ENCODE data around the gene ACVR2A.

- no peak for TF ChIP-seq POLR2A (IDR thresholded peaks at IDR 0.05)
- TF ChIP-seq, protein P1, sequence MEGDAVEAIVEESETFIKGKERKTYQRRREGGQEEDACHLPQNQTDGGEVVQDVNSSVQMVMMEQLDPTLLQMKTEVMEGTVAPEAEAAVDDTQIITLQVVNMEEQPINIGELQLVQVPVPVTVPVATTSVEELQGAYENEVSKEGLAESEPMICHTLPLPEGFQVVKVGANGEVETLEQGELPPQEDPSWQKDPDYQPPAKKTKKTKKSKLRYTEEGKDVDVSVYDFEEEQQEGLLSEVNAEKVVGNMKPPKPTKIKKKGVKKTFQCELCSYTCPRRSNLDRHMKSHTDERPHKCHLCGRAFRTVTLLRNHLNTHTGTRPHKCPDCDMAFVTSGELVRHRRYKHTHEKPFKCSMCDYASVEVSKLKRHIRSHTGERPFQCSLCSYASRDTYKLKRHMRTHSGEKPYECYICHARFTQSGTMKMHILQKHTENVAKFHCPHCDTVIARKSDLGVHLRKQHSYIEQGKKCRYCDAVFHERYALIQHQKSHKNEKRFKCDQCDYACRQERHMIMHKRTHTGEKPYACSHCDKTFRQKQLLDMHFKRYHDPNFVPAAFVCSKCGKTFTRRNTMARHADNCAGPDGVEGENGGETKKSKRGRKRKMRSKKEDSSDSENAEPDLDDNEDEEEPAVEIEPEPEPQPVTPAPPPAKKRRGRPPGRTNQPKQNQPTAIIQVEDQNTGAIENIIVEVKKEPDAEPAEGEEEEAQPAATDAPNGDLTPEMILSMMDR (IDR thresholded peaks at IDR 0.05), result no peak
Observed at GRCh38 chr2:147888680-147889079, 43.9 kb downstream of the ACVR2A start.
